WTC11 (cell line): ENCODE results near the gene CHN1. TPM values are rescaled to one million over a fixed set of nuclear protein-coding genes. Genes with fewer than 3 reads are reported as not detected.

Experiments
- ATAC-seq: fragments of 200-7000 bp; cut with Tn5 transposase; 2 replicates; pipeline ENCODE4 v1.10.0; 2021; ENCODE audit warnings: mild to moderate bottlenecking, moderate library complexity
- CTCF ChIA-PET: fragments of 300-600 bp; sonication (Branson Sonifier 250); formaldehyde crosslinking; loops from one replicate; lab custom pipeline; 2021; ENCODE audit warnings: antibody characterized with exemption; lab: Charles Lee
- POLR2A ChIA-PET: fragments of 350-600 bp; sonication (Branson Sonifier 250); formaldehyde crosslinking; loops from one replicate; lab custom pipeline; 2021; ENCODE audit warnings: antibody characterized with exemption; lab: Charles Lee
- DNase-seq: peaks from one replicate; pipeline ENCODE4 v3.0.0; 2021; ENCODE audit warnings: low spot score
- H3K27ac Mint-ChIP-seq: 2 replicates; pipeline ENCODE4 v1.8.0; 2021; ENCODE audit warnings: mixed read lengths
- H3K27me3 Mint-ChIP-seq: 2 replicates; pipeline ENCODE4 v1.8.0; 2021; ENCODE audit warnings: low read depth, mild to moderate bottlenecking, moderate library complexity, mixed read lengths
- H3K36me3 Mint-ChIP-seq: 2 replicates; pipeline ENCODE4 v1.8.0; 2021; ENCODE audit warnings: mixed read lengths
- H3K4me1 Mint-ChIP-seq: 2 replicates; pipeline ENCODE4 v1.8.0; 2022; ENCODE audit warnings: mixed read lengths
- H3K4me3 Mint-ChIP-seq: 2 replicates; pipeline ENCODE4 v1.8.0; 2021; ENCODE audit warnings: mild to moderate bottlenecking, moderate library complexity, mixed read lengths
- H3K9me3 Mint-ChIP-seq: 2 replicates; pipeline ENCODE4 v1.8.0; 2021; ENCODE audit warnings: mixed read lengths
- ETV6 ChIP-seq: sonication (generic); formaldehyde crosslinking; IDR thresholded peaks from 2 replicates; pipeline ENCODE4 v1.8.1; 2022; ENCODE audit warnings: mild to moderate bottlenecking, missing genetic modification reagents
- GRHL2 ChIP-seq: fragments of 250-450 bp; sonication (Bioruptor Pico); IDR thresholded peaks from 2 replicates; pipeline ENCODE4 v1.8.0; 2022; ENCODE audit warnings: mild to moderate bottlenecking, moderate library complexity; ENCODE audit not compliant: insufficient replicate concordance, severe bottlenecking
- OVOL2 ChIP-seq: fragments of 250-450 bp; sonication (Bioruptor Pico); IDR thresholded peaks from 2 replicates; pipeline ENCODE4 v1.9.0; 2021; ENCODE audit warnings: mild to moderate bottlenecking, borderline replicate concordance
- RELA ChIP-seq: sonication (generic); formaldehyde crosslinking; IDR thresholded peaks from 2 replicates; pipeline ENCODE4 v1.8.1; 2022; ENCODE audit warnings: missing genetic modification reagents, mild to moderate bottlenecking, borderline replicate concordance
- SMAD3 ChIP-seq: sonication (generic); formaldehyde crosslinking; IDR thresholded peaks from 2 replicates; pipeline ENCODE4 v1.8.0; 2022; ENCODE audit warnings: missing genetic modification reagents, mild to moderate bottlenecking, borderline replicate concordance
- ZNF219 ChIP-seq: sonication (generic); formaldehyde crosslinking; IDR thresholded peaks from 2 replicates; pipeline ENCODE4 v1.8.0; 2023; ENCODE audit warnings: missing genetic modification reagents, mild to moderate bottlenecking, borderline replicate concordance
- ZNF232 ChIP-seq: sonication (generic); formaldehyde crosslinking; IDR thresholded peaks from 2 replicates; pipeline ENCODE4 v1.8.0; 2022; ENCODE audit warnings: mild to moderate bottlenecking, missing genetic modification reagents
- total RNA-seq: library from RNA; stranded (reverse); gene quantifications from 3 replicates; pipeline ENCODE4 v1.2.3, GENCODE V29; 2021
- TF ChIP-seq, protein P1 (sequence below): sonication (generic); formaldehyde crosslinking; IDR thresholded peaks from 2 replicates; pipeline ENCODE4 v1.8.1; 2023; ENCODE audit warnings: mild to moderate bottlenecking, missing genetic modification reagents
- TF ChIP-seq, protein P2 (sequence below): sonication (generic); formaldehyde crosslinking; IDR thresholded peaks from 2 replicates; pipeline ENCODE4 v1.8.1; 2023; ENCODE audit warnings: mild to moderate bottlenecking, missing genetic modification reagents
- TF ChIP-seq, protein P3 (sequence below): sonication (generic); formaldehyde crosslinking; IDR thresholded peaks from 2 replicates; pipeline ENCODE4 v1.8.0; 2022; ENCODE audit warnings: mild to moderate bottlenecking, missing genetic modification reagents
- TF ChIP-seq, protein P4 (sequence below): sonication (generic); formaldehyde crosslinking; IDR thresholded peaks from 2 replicates; pipeline ENCODE4 v1.8.0; 2023; ENCODE audit warnings: missing genetic modification reagents
- TF ChIP-seq, protein P5 (sequence below): sonication (generic); formaldehyde crosslinking; IDR thresholded peaks from 2 replicates; pipeline ENCODE4 v1.8.0; 2023; ENCODE audit warnings: missing genetic modification reagents, mild to moderate bottlenecking, borderline replicate concordance
- TF ChIP-seq, protein P6 (sequence below): fragments of 250-450 bp; sonication (Bioruptor Pico); IDR thresholded peaks from 2 replicates; pipeline ENCODE4 v1.8.0; 2021; ENCODE audit warnings: mild to moderate bottlenecking

CHN1 gene
- total RNA-seq, 1 experiment from 2014 or later: 30.0 TPM

DNA sequence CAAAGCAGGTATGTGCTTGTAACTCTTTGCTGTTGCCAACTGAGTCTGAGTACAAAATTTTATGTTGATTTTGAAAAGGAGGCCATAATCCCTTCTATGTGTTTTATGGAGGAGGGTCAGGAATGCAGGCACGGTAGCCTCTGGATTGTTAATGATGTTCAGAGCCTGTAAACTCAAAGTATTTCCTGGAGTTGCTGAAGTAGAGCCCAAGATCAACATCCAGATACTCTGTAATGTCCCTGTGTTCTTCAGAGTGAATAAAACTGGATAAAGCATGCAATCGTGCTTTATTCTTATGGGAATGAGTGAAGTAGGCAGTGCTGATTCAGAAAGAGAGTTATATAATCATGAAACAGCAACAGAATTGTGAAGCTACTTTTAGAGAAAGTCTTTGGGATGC is 179.1 kb downstream of the CHN1 start:
- ChIA-PET POLR2A (no interaction called here), CTCF (no interaction called here)
- ATAC-seq: no peak

More for the DNA sequence above, 179.1 kb downstream of the CHN1 start:
- H3K27ac Mint-ChIP-seq: peak overlapping the region; percentile 85
- peaks cover 15% of the 10 kb centered on the region for H3K9me3 Mint-ChIP-seq
- no peak for TF ChIP-seq ZNF219 (CRISPR knock-in tag)
- TF ChIP-seq GRHL2 (CRISPR knock-in tag): no peak
- no peak for TF ChIP-seq ZNF232 (CRISPR knock-in tag)
- no peak for TF ChIP-seq SMAD3 (CRISPR knock-in tag)
- TF ChIP-seq, protein P1, sequence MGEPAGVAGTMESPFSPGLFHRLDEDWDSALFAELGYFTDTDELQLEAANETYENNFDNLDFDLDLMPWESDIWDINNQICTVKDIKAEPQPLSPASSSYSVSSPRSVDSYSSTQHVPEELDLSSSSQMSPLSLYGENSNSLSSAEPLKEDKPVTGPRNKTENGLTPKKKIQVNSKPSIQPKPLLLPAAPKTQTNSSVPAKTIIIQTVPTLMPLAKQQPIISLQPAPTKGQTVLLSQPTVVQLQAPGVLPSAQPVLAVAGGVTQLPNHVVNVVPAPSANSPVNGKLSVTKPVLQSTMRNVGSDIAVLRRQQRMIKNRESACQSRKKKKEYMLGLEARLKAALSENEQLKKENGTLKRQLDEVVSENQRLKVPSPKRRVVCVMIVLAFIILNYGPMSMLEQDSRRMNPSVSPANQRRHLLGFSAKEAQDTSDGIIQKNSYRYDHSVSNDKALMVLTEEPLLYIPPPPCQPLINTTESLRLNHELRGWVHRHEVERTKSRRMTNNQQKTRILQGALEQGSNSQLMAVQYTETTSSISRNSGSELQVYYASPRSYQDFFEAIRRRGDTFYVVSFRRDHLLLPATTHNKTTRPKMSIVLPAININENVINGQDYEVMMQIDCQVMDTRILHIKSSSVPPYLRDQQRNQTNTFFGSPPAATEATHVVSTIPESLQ (CRISPR knock-in tag): no peak
- no peak for TF ChIP-seq OVOL2 (CRISPR knock-in tag)
- TF ChIP-seq, protein P2, sequence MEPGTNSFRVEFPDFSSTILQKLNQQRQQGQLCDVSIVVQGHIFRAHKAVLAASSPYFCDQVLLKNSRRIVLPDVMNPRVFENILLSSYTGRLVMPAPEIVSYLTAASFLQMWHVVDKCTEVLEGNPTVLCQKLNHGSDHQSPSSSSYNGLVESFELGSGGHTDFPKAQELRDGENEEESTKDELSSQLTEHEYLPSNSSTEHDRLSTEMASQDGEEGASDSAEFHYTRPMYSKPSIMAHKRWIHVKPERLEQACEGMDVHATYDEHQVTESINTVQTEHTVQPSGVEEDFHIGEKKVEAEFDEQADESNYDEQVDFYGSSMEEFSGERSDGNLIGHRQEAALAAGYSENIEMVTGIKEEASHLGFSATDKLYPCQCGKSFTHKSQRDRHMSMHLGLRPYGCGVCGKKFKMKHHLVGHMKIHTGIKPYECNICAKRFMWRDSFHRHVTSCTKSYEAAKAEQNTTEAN (CRISPR knock-in tag): no peak
- TF ChIP-seq ETV6 (CRISPR knock-in tag): no peak
- TF ChIP-seq, protein P3, sequence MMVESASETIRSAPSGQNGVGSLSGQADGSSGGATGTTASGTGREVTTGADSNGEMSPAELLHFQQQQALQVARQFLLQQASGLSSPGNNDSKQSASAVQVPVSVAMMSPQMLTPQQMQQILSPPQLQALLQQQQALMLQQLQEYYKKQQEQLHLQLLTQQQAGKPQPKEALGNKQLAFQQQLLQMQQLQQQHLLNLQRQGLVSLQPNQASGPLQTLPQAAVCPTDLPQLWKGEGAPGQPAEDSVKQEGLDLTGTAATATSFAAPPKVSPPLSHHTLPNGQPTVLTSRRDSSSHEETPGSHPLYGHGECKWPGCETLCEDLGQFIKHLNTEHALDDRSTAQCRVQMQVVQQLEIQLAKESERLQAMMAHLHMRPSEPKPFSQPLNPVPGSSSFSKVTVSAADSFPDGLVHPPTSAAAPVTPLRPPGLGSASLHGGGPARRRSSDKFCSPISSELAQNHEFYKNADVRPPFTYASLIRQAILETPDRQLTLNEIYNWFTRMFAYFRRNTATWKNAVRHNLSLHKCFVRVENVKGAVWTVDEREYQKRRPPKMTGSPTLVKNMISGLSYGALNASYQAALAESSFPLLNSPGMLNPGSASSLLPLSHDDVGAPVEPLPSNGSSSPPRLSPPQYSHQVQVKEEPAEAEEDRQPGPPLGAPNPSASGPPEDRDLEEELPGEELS (CRISPR knock-in tag): no peak
- TF ChIP-seq, protein P4, sequence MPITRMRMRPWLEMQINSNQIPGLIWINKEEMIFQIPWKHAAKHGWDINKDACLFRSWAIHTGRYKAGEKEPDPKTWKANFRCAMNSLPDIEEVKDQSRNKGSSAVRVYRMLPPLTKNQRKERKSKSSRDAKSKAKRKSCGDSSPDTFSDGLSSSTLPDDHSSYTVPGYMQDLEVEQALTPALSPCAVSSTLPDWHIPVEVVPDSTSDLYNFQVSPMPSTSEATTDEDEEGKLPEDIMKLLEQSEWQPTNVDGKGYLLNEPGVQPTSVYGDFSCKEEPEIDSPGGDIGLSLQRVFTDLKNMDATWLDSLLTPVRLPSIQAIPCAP (CRISPR knock-in tag): no peak
- TF ChIP-seq, protein P5, sequence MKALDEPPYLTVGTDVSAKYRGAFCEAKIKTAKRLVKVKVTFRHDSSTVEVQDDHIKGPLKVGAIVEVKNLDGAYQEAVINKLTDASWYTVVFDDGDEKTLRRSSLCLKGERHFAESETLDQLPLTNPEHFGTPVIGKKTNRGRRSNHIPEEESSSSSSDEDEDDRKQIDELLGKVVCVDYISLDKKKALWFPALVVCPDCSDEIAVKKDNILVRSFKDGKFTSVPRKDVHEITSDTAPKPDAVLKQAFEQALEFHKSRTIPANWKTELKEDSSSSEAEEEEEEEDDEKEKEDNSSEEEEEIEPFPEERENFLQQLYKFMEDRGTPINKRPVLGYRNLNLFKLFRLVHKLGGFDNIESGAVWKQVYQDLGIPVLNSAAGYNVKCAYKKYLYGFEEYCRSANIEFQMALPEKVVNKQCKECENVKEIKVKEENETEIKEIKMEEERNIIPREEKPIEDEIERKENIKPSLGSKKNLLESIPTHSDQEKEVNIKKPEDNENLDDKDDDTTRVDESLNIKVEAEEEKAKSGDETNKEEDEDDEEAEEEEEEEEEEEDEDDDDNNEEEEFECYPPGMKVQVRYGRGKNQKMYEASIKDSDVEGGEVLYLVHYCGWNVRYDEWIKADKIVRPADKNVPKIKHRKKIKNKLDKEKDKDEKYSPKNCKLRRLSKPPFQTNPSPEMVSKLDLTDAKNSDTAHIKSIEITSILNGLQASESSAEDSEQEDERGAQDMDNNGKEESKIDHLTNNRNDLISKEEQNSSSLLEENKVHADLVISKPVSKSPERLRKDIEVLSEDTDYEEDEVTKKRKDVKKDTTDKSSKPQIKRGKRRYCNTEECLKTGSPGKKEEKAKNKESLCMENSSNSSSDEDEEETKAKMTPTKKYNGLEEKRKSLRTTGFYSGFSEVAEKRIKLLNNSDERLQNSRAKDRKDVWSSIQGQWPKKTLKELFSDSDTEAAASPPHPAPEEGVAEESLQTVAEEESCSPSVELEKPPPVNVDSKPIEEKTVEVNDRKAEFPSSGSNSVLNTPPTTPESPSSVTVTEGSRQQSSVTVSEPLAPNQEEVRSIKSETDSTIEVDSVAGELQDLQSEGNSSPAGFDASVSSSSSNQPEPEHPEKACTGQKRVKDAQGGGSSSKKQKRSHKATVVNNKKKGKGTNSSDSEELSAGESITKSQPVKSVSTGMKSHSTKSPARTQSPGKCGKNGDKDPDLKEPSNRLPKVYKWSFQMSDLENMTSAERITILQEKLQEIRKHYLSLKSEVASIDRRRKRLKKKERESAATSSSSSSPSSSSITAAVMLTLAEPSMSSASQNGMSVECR (CRISPR knock-in tag): no peak
- TF ChIP-seq RELA: no peak
- TF ChIP-seq, protein P6, sequence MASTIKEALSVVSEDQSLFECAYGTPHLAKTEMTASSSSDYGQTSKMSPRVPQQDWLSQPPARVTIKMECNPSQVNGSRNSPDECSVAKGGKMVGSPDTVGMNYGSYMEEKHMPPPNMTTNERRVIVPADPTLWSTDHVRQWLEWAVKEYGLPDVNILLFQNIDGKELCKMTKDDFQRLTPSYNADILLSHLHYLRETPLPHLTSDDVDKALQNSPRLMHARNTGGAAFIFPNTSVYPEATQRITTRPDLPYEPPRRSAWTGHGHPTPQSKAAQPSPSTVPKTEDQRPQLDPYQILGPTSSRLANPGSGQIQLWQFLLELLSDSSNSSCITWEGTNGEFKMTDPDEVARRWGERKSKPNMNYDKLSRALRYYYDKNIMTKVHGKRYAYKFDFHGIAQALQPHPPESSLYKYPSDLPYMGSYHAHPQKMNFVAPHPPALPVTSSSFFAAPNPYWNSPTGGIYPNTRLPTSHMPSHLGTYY (CRISPR knock-in tag): no peak
- H3K27me3 Mint-ChIP-seq: no peaks in the 10 kb centered on the region
- no peak for DNase-seq
- H3K4me3 Mint-ChIP-seq: no peak overlapping the region
- H3K36me3 Mint-ChIP-seq: peaks cover 24% of the 10 kb centered on the region
- peaks cover 45% of the 10 kb centered on the region for H3K4me1 Mint-ChIP-seq
